ENCODE measurements around the gene UQCRH. TPM values are rescaled to one million over a fixed set of nuclear protein-coding genes. Genes with fewer than 3 reads are reported as not detected.
"Not testable (repeated sequence)": the region's sequence is repeated elsewhere in the genome, so short reads cannot be mapped to it uniquely, and the experiment has no call there.

Gene UQCRH
- total RNA-seq, 2 donors from 2014 or later = 375 to 400 TPM

- Histone ChIP-seq H3K4me1 (ENCODE audit: control insufficient read depth, insufficient read depth, low read length) (no peaks in the 10 kb centered on the region), H3K27me3 (ENCODE audit: control insufficient read depth, insufficient read depth, low read length, poor library complexity, severe bottlenecking) (no peaks in the 10 kb centered on the region), H3K9ac (ENCODE audit: extremely low read depth, low read length, poor library complexity, severe bottlenecking) (no peak overlapping the region), H3K9me3 (ENCODE audit: control insufficient read depth, low read length) (peaks cover under 1% of the 10 kb centered on the region), H3K36me3 (ENCODE audit: control insufficient read depth, insufficient read depth, low read length) (peaks cover 51% of the 10 kb centered on the region), H3K4me3 (ENCODE audit: low read length) (no peak overlapping the region), H3K27ac (ENCODE audit: low read depth, low read length) (no peak overlapping the region)
- DNase-seq = no peak
- H3K27me3 Mint-ChIP-seq (ENCODE audit: insufficient read depth) = no peaks in the 10 kb centered on the region
- H3K4me1 Mint-ChIP-seq = peaks cover 19% of the 10 kb centered on the region
- peaks cover 63% of the 10 kb centered on the region for H3K36me3 Mint-ChIP-seq (ENCODE audit: low read depth)
- TF ChIP-seq, protein P1, sequence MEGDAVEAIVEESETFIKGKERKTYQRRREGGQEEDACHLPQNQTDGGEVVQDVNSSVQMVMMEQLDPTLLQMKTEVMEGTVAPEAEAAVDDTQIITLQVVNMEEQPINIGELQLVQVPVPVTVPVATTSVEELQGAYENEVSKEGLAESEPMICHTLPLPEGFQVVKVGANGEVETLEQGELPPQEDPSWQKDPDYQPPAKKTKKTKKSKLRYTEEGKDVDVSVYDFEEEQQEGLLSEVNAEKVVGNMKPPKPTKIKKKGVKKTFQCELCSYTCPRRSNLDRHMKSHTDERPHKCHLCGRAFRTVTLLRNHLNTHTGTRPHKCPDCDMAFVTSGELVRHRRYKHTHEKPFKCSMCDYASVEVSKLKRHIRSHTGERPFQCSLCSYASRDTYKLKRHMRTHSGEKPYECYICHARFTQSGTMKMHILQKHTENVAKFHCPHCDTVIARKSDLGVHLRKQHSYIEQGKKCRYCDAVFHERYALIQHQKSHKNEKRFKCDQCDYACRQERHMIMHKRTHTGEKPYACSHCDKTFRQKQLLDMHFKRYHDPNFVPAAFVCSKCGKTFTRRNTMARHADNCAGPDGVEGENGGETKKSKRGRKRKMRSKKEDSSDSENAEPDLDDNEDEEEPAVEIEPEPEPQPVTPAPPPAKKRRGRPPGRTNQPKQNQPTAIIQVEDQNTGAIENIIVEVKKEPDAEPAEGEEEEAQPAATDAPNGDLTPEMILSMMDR (conservative IDR thresholded peaks at IDR 0.05) = no peak
- H3K4me3 Mint-ChIP-seq = no peak overlapping the region
- H3K27ac Mint-ChIP-seq = no peak overlapping the region
- no peaks in the 10 kb centered on the region for H3K9me3 Mint-ChIP-seq
Observed at GRCh38 chr1:46345281-46345680, 41.8 kb downstream of the UQCRH start.

DNA sequence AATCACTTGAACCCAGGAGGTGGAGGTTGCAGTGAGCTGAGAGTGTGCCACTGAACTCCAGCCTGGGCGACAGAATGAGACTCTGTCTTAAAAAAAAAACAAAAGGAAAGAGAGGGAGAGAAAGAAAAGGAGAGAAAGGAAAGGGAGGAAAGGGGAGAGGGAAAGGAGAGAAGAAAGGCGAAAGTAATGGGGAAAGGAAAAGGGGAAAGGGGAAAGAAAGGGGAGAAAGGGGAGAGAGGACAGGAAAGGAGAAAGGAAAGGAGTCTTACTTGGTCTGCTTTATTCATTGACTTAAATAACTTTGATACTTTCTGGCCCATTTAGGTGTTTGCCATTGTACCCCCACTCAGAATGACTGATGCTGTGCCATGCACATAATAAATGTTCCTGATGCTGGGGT lies 48.9 kb downstream of the UQCRH start:
- no peaks in the 10 kb centered on the region for H3K9me3 Mint-ChIP-seq
- H3K9ac ChIP-seq (ENCODE audit: extremely low read depth, low read length, poor library complexity, severe bottlenecking) = no peak overlapping the region
- no peak overlapping the region for H3K4me3 ChIP-seq (ENCODE audit: low read length)
- no peak for DNase-seq
- no peak overlapping the region for H3K27ac Mint-ChIP-seq
- H3K36me3 ChIP-seq (ENCODE audit: control insufficient read depth, insufficient read depth, low read length) = peaks cover 71% of the 10 kb centered on the region
- no peaks in the 10 kb centered on the region for H3K27me3 ChIP-seq (ENCODE audit: control insufficient read depth, insufficient read depth, low read length, poor library complexity, severe bottlenecking)
- H3K4me1 Mint-ChIP-seq = peaks cover 3% of the 10 kb centered on the region
- H3K4me3 Mint-ChIP-seq = no peak overlapping the region
- H3K4me1 ChIP-seq (ENCODE audit: control insufficient read depth, insufficient read depth, low read length) = no peaks in the 10 kb centered on the region
- H3K27ac ChIP-seq (ENCODE audit: low read depth, low read length) = no peak overlapping the region
- no peaks in the 10 kb centered on the region for H3K27me3 Mint-ChIP-seq (ENCODE audit: insufficient read depth)
- H3K36me3 Mint-ChIP-seq (ENCODE audit: low read depth) = peaks cover 63% of the 10 kb centered on the region
- TF ChIP-seq, protein P1 (conservative IDR thresholded peaks at IDR 0.05) = no peak
- 90 to 94% methylated on average over 2 of the region's 2 CpGs for WGBS, 2 experiments (ENCODE audit: insufficient coverage in 1 of 2, insufficient read length in 1 of 2)
- H3K9me3 ChIP-seq (ENCODE audit: control insufficient read depth, low read length) = peaks cover 6% of the 10 kb centered on the region

- DNase-seq; H3K9me3 ChIP-seq (ENCODE audit: control insufficient read depth, low read length); H3K9me3 Mint-ChIP-seq; H3K4me3 ChIP-seq (ENCODE audit: low read length); H3K4me1 ChIP-seq (ENCODE audit: control insufficient read depth, insufficient read depth, low read length); H3K27ac ChIP-seq (ENCODE audit: low read depth, low read length); H3K27me3 Mint-ChIP-seq (ENCODE audit: insufficient read depth); H3K27ac Mint-ChIP-seq; H3K27me3 ChIP-seq (ENCODE audit: control insufficient read depth, insufficient read depth, low read length, poor library complexity, severe bottlenecking); H3K4me3 Mint-ChIP-seq; H3K4me1 Mint-ChIP-seq; H3K9ac ChIP-seq (ENCODE audit: extremely low read depth, low read length, poor library complexity, severe bottlenecking): not testable (repeated sequence)
- peaks cover 56% of the 10 kb centered on the region for H3K36me3 Mint-ChIP-seq (ENCODE audit: low read depth)
- peaks cover 53% of the 10 kb centered on the region for H3K36me3 ChIP-seq (ENCODE audit: control insufficient read depth, insufficient read depth, low read length)
- WGBS, 2 experiments (ENCODE audit: insufficient coverage in 1 of 2, insufficient read length in 1 of 2) = 79 to 89% methylated on average over 2 to 5 of the region's 5 CpGs
Observed at GRCh38 chr1:46355920-46356319, 52.4 kb downstream of the UQCRH start.

- H3K9me3 ChIP-seq (ENCODE audit: control insufficient read depth, low read length) = no peaks in the 10 kb centered on the region
- DNase-seq = no peak
- Mint-ChIP-seq H3K36me3 (ENCODE audit: low read depth) (peaks cover 45% of the 10 kb centered on the region), H3K27me3 (ENCODE audit: insufficient read depth) (no peaks in the 10 kb centered on the region), H3K4me1 (peaks cover 11% of the 10 kb centered on the region), H3K27ac (no peak overlapping the region), H3K9me3 (no peaks in the 10 kb centered on the region), H3K4me3 (no peak overlapping the region)
- no peaks in the 10 kb centered on the region for H3K27me3 ChIP-seq (ENCODE audit: control insufficient read depth, insufficient read depth, low read length, poor library complexity, severe bottlenecking)
- 92 to 100% methylated on average over 3 of the region's 3 CpGs for WGBS, 2 experiments (ENCODE audit: insufficient coverage in 1 of 2, insufficient read length in 1 of 2)
- TF ChIP-seq, protein P1 (conservative IDR thresholded peaks at IDR 0.05) = no peak
- no peak overlapping the region for H3K27ac ChIP-seq (ENCODE audit: low read depth, low read length)
- no peaks in the 10 kb centered on the region for H3K4me1 ChIP-seq (ENCODE audit: control insufficient read depth, insufficient read depth, low read length)
- H3K36me3 ChIP-seq (ENCODE audit: control insufficient read depth, insufficient read depth, low read length) = peaks cover 51% of the 10 kb centered on the region
- no peak overlapping the region for H3K4me3 ChIP-seq (ENCODE audit: low read length)
- no peak overlapping the region for H3K9ac ChIP-seq (ENCODE audit: extremely low read depth, low read length, poor library complexity, severe bottlenecking)
Observed at GRCh38 chr1:46362158-46362557, 58.7 kb downstream of the UQCRH start.

Measured in endodermal cell (in vitro differentiated cells).